ENCODE results near the gene MRTFB. TPM values are rescaled to one million over a fixed set of nuclear protein-coding genes. Genes with fewer than 3 reads are reported as not detected.

Gene MRTFB
- total and polyA plus RNA-seq, 2 of the 13 experiments (the other 11 are each of a cell fraction or from before 2014, with no cell fraction given): 11.4 to 14.0 TPM

DNA sequence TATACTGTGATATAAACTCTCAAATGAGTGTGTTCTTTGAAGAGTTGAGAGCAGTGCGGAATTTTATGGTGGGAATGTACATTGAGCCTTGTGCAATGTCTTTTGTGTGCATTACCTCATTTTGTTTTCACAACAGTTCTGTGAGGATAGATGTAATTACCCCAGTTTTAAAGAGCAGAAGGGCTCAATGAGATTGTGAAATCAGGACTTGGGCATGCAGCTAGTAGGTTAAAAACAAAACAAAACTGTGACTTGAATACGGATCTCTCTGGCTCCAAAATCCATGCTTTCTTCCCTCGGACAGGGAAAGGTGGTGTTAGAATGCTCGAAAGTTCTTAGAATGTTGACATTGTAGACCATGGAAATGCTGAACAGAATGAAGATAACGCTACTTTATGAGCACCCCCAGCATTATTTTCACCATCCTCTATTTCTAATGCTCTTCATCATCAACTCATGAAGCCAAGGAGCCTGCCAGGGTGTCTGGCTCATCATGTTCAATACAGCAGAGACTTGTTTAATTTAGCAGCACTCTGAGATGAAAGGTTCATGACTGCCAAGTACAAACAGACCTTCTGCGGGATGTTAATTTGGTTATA is 17.1 kb downstream of the MRTFB start (continued):
- peak; percentile 94 for TF ChIP-seq ZNF710 (CRISPR knock-in tag; IDR thresholded peaks at IDR 0.05; ENCODE audit: borderline replicate concordance)
- TF ChIP-seq SP140L (CRISPR knock-in tag; IDR thresholded peaks at IDR 0.05; ENCODE audit: borderline replicate concordance): peak; percentile 51; the same call in 1 of the 2 replicates
- no peak for TF ChIP-seq ZNF138 (CRISPR knock-in tag; IDR thresholded peaks at IDR 0.05; ENCODE audit: low read depth)
- 0 out of 2 replicates have a peak, but pooled peaks have one; percentile 23 for TF ChIP-seq ZNF616 (CRISPR knock-in tag; IDR thresholded peaks at IDR 0.05; ENCODE audit: low read depth)
- 0 out of 2 replicates have a peak, but pooled peaks have one; percentile 66 for TF ChIP-seq BRCA1 (CRISPR knock-in tag; IDR thresholded peaks at IDR 0.05)
- no peak for TF ChIP-seq ZNF562 (CRISPR knock-in tag; IDR thresholded peaks at IDR 0.05; ENCODE audit: borderline replicate concordance)
- TF ChIP-seq SETDB1 (CRISPR knock-in tag; IDR thresholded peaks at IDR 0.05; ENCODE audit: borderline replicate concordance): 0 out of 2 replicates have a peak, but pooled peaks have one; percentile 22
- TF ChIP-seq, protein P1, sequence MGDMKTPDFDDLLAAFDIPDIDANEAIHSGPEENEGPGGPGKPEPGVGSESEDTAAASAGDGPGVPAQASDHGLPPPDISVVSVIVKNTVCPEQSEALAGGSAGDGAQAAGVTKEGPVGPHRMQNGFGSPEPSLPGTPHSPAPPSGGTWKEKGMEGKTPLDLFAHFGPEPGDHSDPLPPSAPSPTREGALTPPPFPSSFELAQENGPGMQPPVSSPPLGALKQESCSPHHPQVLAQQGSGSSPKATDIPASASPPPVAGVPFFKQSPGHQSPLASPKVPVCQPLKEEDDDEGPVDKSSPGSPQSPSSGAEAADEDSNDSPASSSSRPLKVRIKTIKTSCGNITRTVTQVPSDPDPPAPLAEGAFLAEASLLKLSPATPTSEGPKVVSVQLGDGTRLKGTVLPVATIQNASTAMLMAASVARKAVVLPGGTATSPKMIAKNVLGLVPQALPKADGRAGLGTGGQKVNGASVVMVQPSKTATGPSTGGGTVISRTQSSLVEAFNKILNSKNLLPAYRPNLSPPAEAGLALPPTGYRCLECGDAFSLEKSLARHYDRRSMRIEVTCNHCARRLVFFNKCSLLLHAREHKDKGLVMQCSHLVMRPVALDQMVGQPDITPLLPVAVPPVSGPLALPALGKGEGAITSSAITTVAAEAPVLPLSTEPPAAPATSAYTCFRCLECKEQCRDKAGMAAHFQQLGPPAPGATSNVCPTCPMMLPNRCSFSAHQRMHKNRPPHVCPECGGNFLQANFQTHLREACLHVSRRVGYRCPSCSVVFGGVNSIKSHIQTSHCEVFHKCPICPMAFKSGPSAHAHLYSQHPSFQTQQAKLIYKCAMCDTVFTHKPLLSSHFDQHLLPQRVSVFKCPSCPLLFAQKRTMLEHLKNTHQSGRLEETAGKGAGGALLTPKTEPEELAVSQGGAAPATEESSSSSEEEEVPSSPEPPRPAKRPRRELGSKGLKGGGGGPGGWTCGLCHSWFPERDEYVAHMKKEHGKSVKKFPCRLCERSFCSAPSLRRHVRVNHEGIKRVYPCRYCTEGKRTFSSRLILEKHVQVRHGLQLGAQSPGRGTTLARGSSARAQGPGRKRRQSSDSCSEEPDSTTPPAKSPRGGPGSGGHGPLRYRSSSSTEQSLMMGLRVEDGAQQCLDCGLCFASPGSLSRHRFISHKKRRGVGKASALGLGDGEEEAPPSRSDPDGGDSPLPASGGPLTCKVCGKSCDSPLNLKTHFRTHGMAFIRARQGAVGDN (CRISPR knock-in tag; IDR thresholded peaks at IDR 0.05): no peak
- peak; percentile 40; the same call in 1 of the 2 replicates for TF ChIP-seq NR2F6 (IDR thresholded peaks at IDR 0.05)
- peak; percentile 67 for TF ChIP-seq NR2F6 (CRISPR knock-in tag; IDR thresholded peaks at IDR 0.05)
- 0 out of 2 replicates have a peak, but pooled peaks have one; percentile 26 for TF ChIP-seq TFDP1 (CRISPR knock-in tag; IDR thresholded peaks at IDR 0.05; ENCODE audit: borderline replicate concordance)
- TF ChIP-seq KLF9 (CRISPR knock-in tag; IDR thresholded peaks at IDR 0.05; ENCODE audit: low read depth): peak; percentile 67; the same call in 1 of the 2 replicates
- TF ChIP-seq TGIF2 (CRISPR knock-in tag; IDR thresholded peaks at IDR 0.05): peak; percentile 62
- TF ChIP-seq PHF21A (CRISPR knock-in tag; IDR thresholded peaks at IDR 0.05): peak; percentile 92
- TF ChIP-seq, protein P2, sequence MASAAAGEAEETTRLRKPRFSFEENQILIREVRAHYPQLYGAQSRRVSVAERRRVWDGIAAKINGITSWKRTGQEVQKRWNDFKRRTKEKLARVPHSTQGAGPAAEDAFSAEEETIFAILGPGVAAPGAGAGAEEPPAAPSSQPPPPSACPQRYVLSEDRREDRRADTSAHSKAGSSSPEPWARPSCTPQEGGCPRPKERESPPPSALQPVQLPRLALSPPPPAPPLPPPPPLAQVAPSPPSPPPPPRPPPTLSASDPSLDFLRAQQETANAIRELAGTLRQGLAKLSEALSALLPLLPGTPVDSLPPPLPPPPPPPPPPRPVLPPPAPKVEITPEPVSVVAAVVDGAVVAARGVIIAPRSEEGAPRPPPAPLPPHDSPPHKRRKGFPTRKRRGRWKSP (CRISPR knock-in tag; IDR thresholded peaks at IDR 0.05): peak; percentile 50; the same call in 1 of the 2 replicates
- TF ChIP-seq PLSCR1 (CRISPR knock-in tag; IDR thresholded peaks at IDR 0.05; ENCODE audit: borderline replicate concordance): no peak
- peak; percentile 85 for TF ChIP-seq BCL6 (CRISPR knock-in tag; IDR thresholded peaks at IDR 0.05)
- TF ChIP-seq, protein P3, sequence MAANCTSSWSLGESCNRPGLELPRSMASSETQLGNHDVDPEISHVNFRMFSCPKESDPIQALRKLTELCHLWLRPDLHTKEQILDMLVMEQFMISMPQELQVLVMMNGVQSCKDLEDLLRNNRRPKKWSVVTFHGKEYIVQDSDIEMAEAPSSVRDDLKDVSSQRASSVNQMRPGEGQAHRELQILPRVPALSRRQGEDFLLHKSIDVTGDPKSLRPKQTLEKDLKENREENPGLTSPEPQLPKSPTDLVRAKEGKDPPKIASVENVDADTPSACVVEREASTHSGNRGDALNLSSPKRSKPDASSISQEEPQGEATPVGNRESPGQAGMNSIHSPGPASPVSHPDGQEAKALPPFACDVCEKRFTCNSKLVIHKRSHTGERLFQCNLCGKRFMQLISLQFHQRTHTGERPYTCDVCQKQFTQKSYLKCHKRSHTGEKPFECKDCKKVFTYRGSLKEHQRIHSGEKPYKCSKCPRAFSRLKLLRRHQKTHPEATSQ (CRISPR knock-in tag; IDR thresholded peaks at IDR 0.05; ENCODE audit: borderline replicate concordance): peak; percentile 13; the same call in 1 of the 2 replicates
- no peak for TF ChIP-seq ZNF282 (IDR thresholded peaks at IDR 0.05; ENCODE audit: partially characterized antibody)

All from HepG2 (cell line).